H1 (cell line): Measurements from ENCODE around the gene IST1. TPM values are rescaled to one million over a fixed set of nuclear protein-coding genes. Genes with fewer than 3 reads are reported as not detected.

Source experiments
- PHF8 ChIP-seq: fragments of 200-600 bp; sonication (generic); conservative IDR thresholded peaks from 2 replicates; pipeline ENCODE4 v1.7.1; 2012; ENCODE audit warnings: low read depth, mild to moderate bottlenecking, inconsistent platforms, low read length, moderate library complexity
- polyA plus RNA-seq, 7 experiments: library from polyadenylated mRNA; depleted of rRNA in 3 of 7; stranded (reverse) in 5 of 7; unstranded in 2 of 7; fragments of >200 nt in 5 of 7; fragments of 200-250 nt in 2 of 7; gene quantifications; 1 replicate in 5 of 7; 2 replicates in 1 of 7; 4 replicates in 1 of 7; pipeline versions ENCODE4 v1.2.1 to v1.2.3, GENCODE V29; 2011 to 2013; ENCODE audit warnings: missing spikeins in 2 of 7, mixed read lengths in 2 of 7
- total RNA-seq: library from RNA; stranded (reverse); fragmentation: NEBNext Ultra II Directional; extraction: Animal tissue kit (Norgen Biotek cat#: 25700); gene quantifications from 2 replicates; pipeline ENCODE4 v1.2.1, GENCODE V29; 2021

IST1 gene
- total and polyA plus RNA-seq, 2 of the 8 experiments (the other 6 are each of a cell fraction or from before 2014, with no cell fraction given), result 190 to 248 TPM

DNA sequence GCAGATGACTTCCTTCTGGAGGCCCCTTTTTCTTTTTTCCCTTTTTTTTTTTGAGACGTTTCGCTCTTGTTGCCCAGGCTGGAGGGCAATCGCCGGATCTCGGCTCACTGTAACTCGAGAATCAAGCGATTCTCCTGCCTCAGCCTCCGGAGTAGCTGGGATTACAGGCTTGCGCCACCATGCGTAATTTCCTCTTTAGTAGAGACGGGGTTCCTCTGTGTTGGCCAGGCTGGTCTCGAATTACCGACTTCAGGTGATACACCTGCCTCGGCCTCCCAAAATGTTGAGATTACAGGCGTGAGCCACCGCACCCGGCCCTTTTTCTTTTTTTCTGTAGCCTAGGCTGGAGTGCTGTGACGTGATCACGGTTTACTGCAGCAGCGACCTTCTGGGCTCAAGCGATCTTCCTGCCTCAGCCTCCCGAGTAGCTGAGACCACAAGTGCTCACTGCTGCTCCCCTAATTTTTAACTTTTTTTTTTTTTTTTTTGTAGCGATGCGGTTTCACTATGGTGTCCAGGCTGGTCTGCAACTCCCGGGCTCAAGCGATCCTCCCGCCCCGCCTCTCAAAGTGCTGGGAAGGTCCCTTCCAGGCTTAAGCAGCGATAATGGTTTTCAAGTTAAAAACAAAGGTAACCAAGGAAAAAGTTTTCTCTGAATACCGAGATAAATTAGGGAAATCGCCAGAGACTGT is 956 bp upstream of the IST1 start (continued):
- TF ChIP-seq PHF8, result 0 out of 2 replicates have a peak, but pooled peaks have one; percentile 13
